Measurements from ENCODE around the gene CADPS. TPM values are rescaled to one million over a fixed set of nuclear protein-coding genes. Genes with fewer than 3 reads are reported as not detected.

Gene CADPS
- total RNA-seq, 5 donors from 2014 or later (not counting 1 experiment from before 2014, with no cell fraction given) = 0.49 TPM; not detected in 4

GRCh38 chr3:62371720-62372591 is 503.3 kb downstream of the CADPS start:
- no peaks in the 10 kb centered on the region for H3K9me3 ChIP-seq
- Mint-ChIP-seq H3K27me3 (peaks cover 65 to 82% of the 10 kb centered on the region in 2 donors), H3K27ac (no peak overlapping the region), H3K4me1 (peaks cover 3 to 12% (median 7%) of the 10 kb centered on the region in 3 donors), H3K4me3 (no peak overlapping the region), H3K9me3 (peaks cover 0 to 3% (median 0%) of the 10 kb centered on the region in 3 donors), H3K36me3 (no peaks in the 10 kb centered on the region)
- no peak for DNase-seq
- WGBS (ENCODE audit: insufficient coverage) = 6% methylated on average over 60 of the region's 66 CpGs
- no peak overlapping the region for H3K4me3 ChIP-seq (ENCODE audit: control insufficient read depth in 1 of 2, extremely low read depth in 1 of 2, low read length in 1 of 2)
- ChIA-PET POLR2A (no interaction called here), CTCF (no interaction called here)
- H3K4me1 ChIP-seq (ENCODE audit: control insufficient read depth in 1 of 2, extremely low read depth in 1 of 2, insufficient read depth in 2 of 2, low read length in 2 of 2) = no peaks in the 10 kb centered on the region
- H3K27me3 ChIP-seq (replicated peaks in 1 of 2; ENCODE audit: control insufficient read depth in 2 of 2, extremely low read depth in 1 of 2, insufficient read depth in 2 of 2, low read length in 1 of 2) = peaks cover 15 to 74% of the 10 kb centered on the region in 2 experiments
- no peak for ATAC-seq (replicated peaks in 1 of 4)
- H3K27ac ChIP-seq (ENCODE audit: low read length) = no peak overlapping the region
- H3K36me3 ChIP-seq (ENCODE audit: control insufficient read depth in 2 of 2, extremely low read depth in 1 of 2, insufficient read depth in 1 of 2, low read length in 1 of 2) = no peaks in the 10 kb centered on the region

- no peak overlapping the region for H3K27ac ChIP-seq (ENCODE audit: low read length)
- H3K4me1 ChIP-seq (ENCODE audit: control insufficient read depth in 1 of 2, extremely low read depth in 1 of 2, insufficient read depth in 2 of 2, low read length in 2 of 2) = no peaks in the 10 kb centered on the region
- no peak for ATAC-seq (replicated peaks in 1 of 4)
- ChIA-PET CTCF (no interaction called here), POLR2A (no interaction called here)
- H3K4me3 ChIP-seq (ENCODE audit: control insufficient read depth in 1 of 2, extremely low read depth in 1 of 2, low read length in 1 of 2) = no peak overlapping the region
- no peaks in the 10 kb centered on the region for H3K9me3 ChIP-seq
- no peaks in the 10 kb centered on the region for H3K36me3 ChIP-seq (ENCODE audit: control insufficient read depth in 2 of 2, extremely low read depth in 1 of 2, insufficient read depth in 1 of 2, low read length in 1 of 2)
- Mint-ChIP-seq H3K9me3 (peaks cover 0 to 3% (median 0%) of the 10 kb centered on the region in 3 donors), H3K4me1 (peaks cover 3 to 12% (median 7%) of the 10 kb centered on the region in 3 donors), H3K4me3 (peak overlapping the region in 1 of 3 donors; percentile 17), H3K27me3 (peaks cover 67 to 83% of the 10 kb centered on the region in 2 donors), H3K36me3 (no peaks in the 10 kb centered on the region), H3K27ac (no peak overlapping the region)
- 13% methylated on average over 26 of the region's 49 CpGs for WGBS (ENCODE audit: insufficient coverage)
- no peak for DNase-seq
- H3K27me3 ChIP-seq (replicated peaks in 1 of 2; ENCODE audit: control insufficient read depth in 2 of 2, extremely low read depth in 1 of 2, insufficient read depth in 2 of 2, low read length in 1 of 2) = peaks cover 13 to 69% of the 10 kb centered on the region in 2 experiments
These were observed 504.1 kb downstream of the CADPS start for GRCh38 chr3:62370858-62371719.

- Mint-ChIP-seq H3K4me1 (peaks cover 3 to 12% (median 7%) of the 10 kb centered on the region in 3 donors), H3K9me3 (peaks cover 0 to 3% (median 0%) of the 10 kb centered on the region in 3 donors), H3K4me3 (peak overlapping the region in 1 of 3 donors; percentile 23), H3K27ac (no peak overlapping the region), H3K36me3 (no peaks in the 10 kb centered on the region), H3K27me3 (peaks cover 67 to 83% of the 10 kb centered on the region in 2 donors)
- ChIA-PET CTCF (interaction anchor here in 1 of 2 donors (0.6 kb wide), 1 partner anchor 1420 kb away, joined by 6 read pairs; no protein-coding TSS in a partner anchor), POLR2A (no interaction called here)
- no peak overlapping the region for H3K4me3 ChIP-seq (ENCODE audit: control insufficient read depth in 1 of 2, extremely low read depth in 1 of 2, low read length in 1 of 2)
- H3K9me3 ChIP-seq = no peaks in the 10 kb centered on the region
- H3K36me3 ChIP-seq (ENCODE audit: control insufficient read depth in 2 of 2, extremely low read depth in 1 of 2, insufficient read depth in 1 of 2, low read length in 1 of 2) = no peaks in the 10 kb centered on the region
- 8% methylated on average over 36 of the region's 46 CpGs for WGBS (ENCODE audit: insufficient coverage)
- DNase-seq (no peak), ATAC-seq (replicated peaks in 1 of 4) (no peak)
- no peak overlapping the region for H3K27ac ChIP-seq (ENCODE audit: low read length)
- no peaks in the 10 kb centered on the region for H3K4me1 ChIP-seq (ENCODE audit: control insufficient read depth in 1 of 2, extremely low read depth in 1 of 2, insufficient read depth in 2 of 2, low read length in 2 of 2)
- peaks cover 14 to 71% of the 10 kb centered on the region in 2 experiments for H3K27me3 ChIP-seq (replicated peaks in 1 of 2; ENCODE audit: control insufficient read depth in 2 of 2, extremely low read depth in 1 of 2, insufficient read depth in 2 of 2, low read length in 1 of 2)
These were observed 504.9 kb downstream of the CADPS start for GRCh38 chr3:62370112-62370857.

GRCh38 chr3:62369476-62369743 is 505.8 kb downstream of the CADPS start:
- no peaks in the 10 kb centered on the region for H3K36me3 Mint-ChIP-seq
- H3K27ac Mint-ChIP-seq = no peak overlapping the region
- DNase-seq (no peak), ATAC-seq (replicated peaks in 1 of 4) (no peak)
- Histone ChIP-seq H3K4me3 (ENCODE audit: control insufficient read depth in 1 of 2, extremely low read depth in 1 of 2, low read length in 1 of 2) (no peak overlapping the region), H3K27me3 (replicated peaks in 1 of 2; ENCODE audit: control insufficient read depth in 2 of 2, extremely low read depth in 1 of 2, insufficient read depth in 2 of 2, low read length in 1 of 2) (peaks cover 15 to 67% of the 10 kb centered on the region in 2 experiments), H3K4me1 (ENCODE audit: control insufficient read depth in 1 of 2, extremely low read depth in 1 of 2, insufficient read depth in 2 of 2, low read length in 2 of 2) (no peaks in the 10 kb centered on the region), H3K9me3 (no peaks in the 10 kb centered on the region), H3K27ac (ENCODE audit: low read length) (no peak overlapping the region), H3K36me3 (ENCODE audit: control insufficient read depth in 2 of 2, extremely low read depth in 1 of 2, insufficient read depth in 1 of 2, low read length in 1 of 2) (no peaks in the 10 kb centered on the region)
- ChIA-PET CTCF (no interaction called here), POLR2A (no interaction called here)
- peaks cover 3 to 12% (median 4%) of the 10 kb centered on the region in 3 donors for H3K4me1 Mint-ChIP-seq
- H3K9me3 Mint-ChIP-seq = peaks cover 0 to 3% (median 0%) of the 10 kb centered on the region in 3 donors
- H3K4me3 Mint-ChIP-seq = no peak overlapping the region
- 14% methylated on average over 10 of the region's 12 CpGs for WGBS (ENCODE audit: insufficient coverage)
- peaks cover 61 to 78% of the 10 kb centered on the region in 2 donors for H3K27me3 Mint-ChIP-seq

DNA sequence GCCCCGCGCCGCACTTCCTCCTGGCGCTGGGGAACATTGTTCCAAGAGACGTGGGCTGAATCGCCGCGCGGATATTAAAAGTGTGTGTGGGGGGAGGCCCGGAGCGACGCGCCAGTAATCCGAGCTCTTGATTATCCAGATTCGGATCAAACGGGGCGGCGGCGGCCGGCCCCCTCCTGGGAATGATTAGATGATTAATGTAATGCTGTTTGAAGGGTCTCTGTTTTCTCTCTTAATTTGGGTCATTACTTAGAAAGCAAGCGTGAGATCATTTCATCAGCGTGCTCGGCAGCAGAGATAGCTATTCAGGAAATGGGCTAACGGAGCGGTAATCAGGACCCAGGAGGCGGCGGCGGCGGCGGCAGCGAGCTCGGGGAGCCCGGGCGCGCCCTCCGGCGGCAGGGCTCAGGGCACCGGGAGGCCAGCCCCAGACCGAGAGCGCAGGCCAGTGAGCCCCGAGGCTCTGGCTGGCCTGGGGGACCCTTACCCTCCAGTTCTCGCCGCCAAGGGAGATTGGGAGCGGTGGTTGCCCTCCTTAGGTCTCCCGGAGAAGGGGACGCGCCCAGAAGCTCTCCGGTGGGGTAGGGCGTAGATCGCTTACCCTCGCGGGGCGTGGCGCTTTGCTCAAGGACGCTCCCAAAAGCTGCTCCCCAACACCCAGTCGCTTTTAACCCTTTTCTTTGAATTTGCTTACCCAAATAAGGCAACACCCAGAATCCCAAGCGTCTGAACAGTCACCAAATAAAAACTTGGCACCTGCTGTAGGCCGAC is 506.3 kb downstream of the CADPS start:
- Mint-ChIP-seq H3K27ac (no peak overlapping the region), H3K4me3 (no peak overlapping the region), H3K36me3 (no peaks in the 10 kb centered on the region), H3K27me3 (peaks cover 61 to 73% of the 10 kb centered on the region in 2 donors), H3K9me3 (peaks cover 0 to 3% (median 0%) of the 10 kb centered on the region in 3 donors), H3K4me1 (peaks cover 0 to 7% (median 0%) of the 10 kb centered on the region in 3 donors)
- Histone ChIP-seq H3K27ac (ENCODE audit: low read length) (no peak overlapping the region), H3K9me3 (no peaks in the 10 kb centered on the region), H3K36me3 (ENCODE audit: control insufficient read depth in 2 of 2, extremely low read depth in 1 of 2, insufficient read depth in 1 of 2, low read length in 1 of 2) (no peaks in the 10 kb centered on the region), H3K4me3 (ENCODE audit: control insufficient read depth in 1 of 2, extremely low read depth in 1 of 2, low read length in 1 of 2) (no peak overlapping the region), H3K27me3 (replicated peaks in 1 of 2; ENCODE audit: control insufficient read depth in 2 of 2, extremely low read depth in 1 of 2, insufficient read depth in 2 of 2, low read length in 1 of 2) (peaks cover 15 to 62% of the 10 kb centered on the region in 2 experiments), H3K4me1 (ENCODE audit: control insufficient read depth in 1 of 2, extremely low read depth in 1 of 2, insufficient read depth in 2 of 2, low read length in 2 of 2) (no peaks in the 10 kb centered on the region)
- DNase-seq (no peak), ATAC-seq (replicated peaks in 1 of 4) (no peak)
- 11% methylated on average over 57 of the region's 58 CpGs for WGBS (ENCODE audit: insufficient coverage)
- ChIA-PET CTCF (no interaction called here), POLR2A (no interaction called here)

All from T-cell (primary cell).